NCI-H510A (cell line): ENCODE data around the gene KL.

Experiments
- DNase-seq: peaks from one replicate; lab custom pipeline; 2025; lab: John Stamatoyannopoulos, UW

KL gene

GRCh38 chr13:33037673-33038072 is 21.4 kb downstream of the KL start:
- DNase-seq = no peak

- DNase-seq = no peak
Measured at GRCh38 chr13:33040090-33040489, 23.9 kb downstream of the KL start.

GRCh38 chr13:33045851-33046592 is 29.8 kb downstream of the KL start:
- DNase-seq = no peak

- no peak for DNase-seq
Measured at GRCh38 chr13:33050161-33050560, 33.9 kb downstream of the KL start.

- DNase-seq = no peak
Measured at GRCh38 chr13:33051632-33052031, 35.4 kb downstream of the KL start.

GRCh38 chr13:33052506-33053280 is 36.5 kb downstream of the KL start:
- DNase-seq = no peak

- DNase-seq = no peak
Measured at GRCh38 chr13:33053397-33054066, 37.3 kb downstream of the KL start.

GRCh38 chr13:33057019-33057780 is 41.0 kb downstream of the KL start:
- DNase-seq = no peak

- DNase-seq = no peak
Measured at GRCh38 chr13:33058776-33059327, 42.6 kb downstream of the KL start.

GRCh38 chr13:33060815-33061214 is 44.6 kb downstream of the KL start:
- no peak for DNase-seq

GRCh38 chr13:33066329-33066728 is 50.1 kb downstream of the KL start:
- DNase-seq = no peak

GRCh38 chr13:33069365-33069764 is 53.1 kb downstream of the KL start:
- DNase-seq = no peak

GRCh38 chr13:33070713-33071112 is 54.5 kb downstream of the KL start:
- DNase-seq = no peak

- no peak for DNase-seq
Measured at GRCh38 chr13:33072282-33072681, 56.1 kb downstream of the KL start.

- no peak for DNase-seq
Measured at GRCh38 chr13:33072759-33073158, 56.5 kb downstream of the KL start.

- DNase-seq = no peak
Measured at GRCh38 chr13:33073338-33073737, 57.1 kb downstream of the KL start.

GRCh38 chr13:33076001-33076992 is 60.1 kb downstream of the KL start:
- no peak for DNase-seq

GRCh38 chr13:33078263-33078662 is 62.0 kb downstream of the KL start:
- no peak for DNase-seq

- no peak for DNase-seq
Measured at GRCh38 chr13:33079960-33080359, 63.7 kb downstream of the KL start.

GRCh38 chr13:33080972-33081590 is 64.9 kb downstream of the KL start:
- no peak for DNase-seq
